Esophagus mucosa (tissue), 1 donor: ENCODE results near the gene SLC5A10. TPM values are rescaled to one million over a fixed set of nuclear protein-coding genes. Genes with fewer than 3 reads are reported as not detected.
"Not testable (repeated sequence)": the region's sequence is repeated elsewhere in the genome, so short reads cannot be mapped to it uniquely, and the experiment has no call there.

Experiments
- ATAC-seq: fragments of 200-7000 bp; cut with Tn5 transposase; one replicate; pipeline ENCODE4 v1.9.1; 2020
- total RNA-seq: library from RNA; stranded (reverse); gene quantifications from one replicate; pipeline ENCODE4 v1.2.4, GENCODE V29; 2023
- donor health status: DM: yes; HTN: yes; CAD: no.

Gene SLC5A10
- total RNA-seq, 1 donor from 2014 or later, result 0.64 TPM

- ATAC-seq, result not testable (repeated sequence)
Observed at GRCh38 chr17:19021011-19021621, 69.2 kb downstream of the SLC5A10 start.

- no peak for ATAC-seq
Observed at GRCh38 chr17:19021622-19022083, 69.7 kb downstream of the SLC5A10 start.

GRCh38 chr17:19022128-19022527 lies 70.2 kb downstream of the SLC5A10 start:
- no peak for ATAC-seq

DNA sequence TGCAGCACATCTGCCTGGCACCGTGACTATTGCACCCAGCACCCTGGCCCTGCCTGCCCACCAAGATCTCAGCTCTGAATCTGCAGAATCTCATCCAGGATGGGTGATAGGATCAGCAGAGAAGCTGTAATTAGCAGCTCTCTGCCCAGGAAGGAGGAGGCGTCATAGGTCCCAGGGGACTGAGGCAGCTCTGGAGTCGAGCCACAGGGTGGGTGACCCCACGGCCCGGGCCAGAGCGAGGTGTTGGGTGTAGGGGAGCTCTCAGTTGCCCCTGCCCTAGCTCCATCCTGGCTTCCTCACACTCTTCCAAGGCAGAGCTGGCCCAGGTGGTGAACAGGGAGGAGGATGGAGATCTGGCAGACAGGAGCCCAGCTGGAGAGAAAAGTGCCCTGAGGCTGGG lies 70.8 kb downstream of the SLC5A10 start:
- no peak for ATAC-seq

DNA sequence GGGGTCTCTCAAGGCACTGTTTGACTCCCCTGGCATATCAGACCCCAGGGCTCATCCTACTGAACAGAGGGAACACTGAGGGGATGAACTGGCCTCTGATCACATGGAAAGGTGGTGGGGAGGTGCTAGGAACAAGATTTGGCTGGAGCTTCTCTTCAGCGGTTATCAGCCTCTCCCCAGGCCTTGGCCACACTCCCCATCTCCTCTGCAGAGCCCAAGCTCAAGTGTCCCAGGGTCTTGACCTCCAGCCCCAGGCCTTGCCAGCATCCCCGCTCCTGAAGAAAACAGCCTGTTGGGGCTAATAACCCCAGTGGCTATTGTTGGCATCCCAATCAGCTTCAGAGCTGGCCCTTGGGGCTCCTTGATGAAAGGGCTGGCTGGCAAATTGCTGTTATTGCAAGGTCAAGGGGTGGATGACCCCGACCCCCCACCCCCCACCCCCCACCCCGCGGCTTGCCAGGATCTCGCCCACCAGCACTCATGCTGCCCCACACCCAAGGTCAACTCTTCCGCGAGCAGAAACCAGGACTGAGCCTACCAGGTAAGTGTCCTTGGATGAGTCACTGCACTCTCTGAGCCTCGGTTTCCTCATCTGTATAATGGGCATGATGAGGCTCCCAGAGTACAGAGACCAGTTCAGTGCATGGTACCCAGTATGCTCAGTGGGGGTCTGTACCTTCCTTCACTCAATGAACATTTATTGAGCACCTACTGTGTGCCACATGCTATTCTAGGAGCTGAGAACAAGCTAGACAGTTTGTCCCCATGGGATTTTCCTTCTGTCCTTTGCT lies 71.4 kb downstream of the SLC5A10 start:
- ATAC-seq, result no peak

DNA sequence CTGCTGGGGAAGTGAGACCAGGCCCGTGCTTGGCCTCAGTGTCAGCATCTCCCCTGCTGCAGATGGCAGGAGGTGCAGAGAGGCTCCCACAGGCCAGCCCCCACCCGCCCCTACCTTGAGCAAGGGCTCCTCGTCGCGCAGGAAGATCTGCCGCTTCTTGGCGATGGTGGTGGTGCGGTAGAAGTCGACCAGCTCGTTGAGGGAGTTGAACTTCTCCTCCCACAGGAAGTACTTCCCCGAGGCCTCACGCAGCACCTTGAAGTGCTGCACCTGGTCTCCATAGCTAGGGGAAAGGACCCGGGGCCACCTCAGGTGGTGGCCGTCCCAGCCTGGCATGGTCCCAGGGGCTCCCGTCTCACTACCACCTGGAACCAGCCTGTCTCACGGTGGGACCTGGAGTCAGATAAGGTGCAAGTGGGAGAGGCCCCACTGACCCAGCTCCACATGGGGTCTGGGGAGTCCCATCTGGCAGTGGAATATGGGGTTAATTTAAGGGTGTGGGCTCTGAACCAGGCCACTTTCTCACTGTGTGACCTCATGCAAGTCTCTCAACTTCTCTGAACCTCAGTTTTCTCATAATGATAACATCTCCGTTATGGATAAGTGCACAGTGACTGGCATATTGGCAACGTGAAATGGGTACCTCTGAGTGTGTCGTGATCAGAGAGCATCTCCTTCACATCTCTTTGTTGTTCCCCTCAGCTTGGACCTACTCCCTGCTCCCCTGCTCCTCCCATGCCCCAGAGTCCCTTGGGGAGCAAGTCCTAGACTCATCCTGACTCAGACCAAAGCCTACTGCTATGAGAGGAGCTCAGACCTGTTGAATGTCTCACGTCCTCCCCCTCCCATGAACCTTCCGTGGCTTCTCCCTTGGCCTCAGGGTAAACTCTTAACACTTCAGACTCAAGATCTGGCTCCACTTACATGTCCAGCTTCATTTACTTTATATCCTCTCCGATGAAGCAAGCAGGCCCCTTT lies 72.4 kb downstream of the SLC5A10 start:
- peak; percentile 88 for ATAC-seq

GRCh38 chr17:19028671-19029070 lies 76.7 kb downstream of the SLC5A10 start:
- ATAC-seq, result not testable (repeated sequence)

GRCh38 chr17:19029740-19030139 lies 77.8 kb downstream of the SLC5A10 start:
- not testable (repeated sequence) for ATAC-seq

DNA sequence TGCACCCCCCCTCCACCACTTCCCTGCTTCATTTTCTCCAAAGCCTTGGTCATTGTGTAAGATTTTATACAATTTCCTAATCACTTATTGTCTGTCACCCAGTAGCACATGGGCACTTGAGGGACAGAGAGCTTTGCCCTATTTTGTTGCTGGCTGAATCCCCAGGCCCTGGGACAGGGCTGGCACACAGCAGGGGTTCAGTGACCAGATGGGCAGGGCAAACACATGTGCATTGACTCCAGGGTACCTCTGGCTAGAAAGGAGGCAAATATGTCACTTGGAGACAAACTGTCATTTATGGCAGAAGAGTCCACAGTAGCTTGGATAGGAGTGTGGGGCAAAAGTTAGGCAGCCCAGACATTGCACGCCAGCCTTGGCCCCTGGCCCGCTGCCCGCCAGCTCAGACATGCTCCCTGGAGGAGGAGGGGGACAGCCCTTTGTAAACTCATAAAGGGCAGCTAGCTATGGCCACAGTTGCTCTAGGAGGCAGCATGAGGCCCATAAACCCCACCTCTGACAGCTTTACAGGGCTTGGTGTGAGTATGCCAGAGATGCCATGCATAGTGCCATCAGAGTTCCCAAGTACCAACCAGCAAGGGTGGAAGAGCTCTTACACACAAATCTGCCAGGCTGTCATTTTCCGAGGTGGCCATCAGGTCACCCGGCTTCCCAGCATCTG lies 78.9 kb downstream of the SLC5A10 start:
- not testable (repeated sequence) for ATAC-seq

DNA sequence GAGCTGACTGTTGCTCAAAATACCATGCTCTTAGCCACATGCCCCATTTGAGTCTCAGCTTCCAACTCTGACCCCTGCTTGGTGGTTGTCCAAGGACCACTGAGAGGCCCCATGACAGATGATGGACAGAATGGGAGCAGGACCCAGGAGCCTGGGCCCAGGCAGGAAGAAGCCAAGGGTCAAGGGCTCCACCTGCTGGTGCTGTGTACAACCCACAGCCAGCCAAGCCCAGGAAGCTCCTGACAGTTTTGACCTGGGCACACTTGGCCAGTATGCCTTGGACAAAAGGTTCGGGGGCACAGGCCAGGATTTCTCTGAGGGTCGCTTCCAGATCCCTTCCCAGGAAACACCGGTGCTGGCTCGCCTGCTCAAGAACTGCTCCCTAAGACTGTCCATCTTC lies 79.8 kb downstream of the SLC5A10 start:
- peak; percentile 77 for ATAC-seq

GRCh38 chr17:19032377-19032988 lies 80.5 kb downstream of the SLC5A10 start:
- ATAC-seq, result peak; percentile 90

GRCh38 chr17:19036186-19036585 lies 84.2 kb downstream of the SLC5A10 start:
- ATAC-seq, result not testable (repeated sequence)

DNA sequence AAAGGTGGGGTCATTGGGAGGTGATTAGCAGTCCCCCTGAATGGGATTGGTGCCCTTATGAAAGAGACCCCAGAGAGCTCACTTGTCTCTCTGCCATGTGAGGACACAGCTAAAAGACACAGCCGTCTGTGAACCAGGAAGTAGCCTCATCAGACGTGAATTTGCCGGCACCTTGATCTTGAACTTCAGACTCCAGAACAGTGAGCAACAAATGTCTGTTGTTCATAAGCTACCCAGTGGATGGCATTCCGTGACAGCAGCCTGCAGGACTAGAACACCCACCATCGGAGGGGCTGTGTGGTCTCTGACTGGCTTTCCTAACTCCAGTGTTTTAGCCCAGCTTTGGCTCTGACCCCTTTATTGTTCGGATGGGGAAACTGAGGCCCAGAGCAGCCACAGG lies 85.6 kb downstream of the SLC5A10 start:
- ATAC-seq, result peak; percentile 1

DNA sequence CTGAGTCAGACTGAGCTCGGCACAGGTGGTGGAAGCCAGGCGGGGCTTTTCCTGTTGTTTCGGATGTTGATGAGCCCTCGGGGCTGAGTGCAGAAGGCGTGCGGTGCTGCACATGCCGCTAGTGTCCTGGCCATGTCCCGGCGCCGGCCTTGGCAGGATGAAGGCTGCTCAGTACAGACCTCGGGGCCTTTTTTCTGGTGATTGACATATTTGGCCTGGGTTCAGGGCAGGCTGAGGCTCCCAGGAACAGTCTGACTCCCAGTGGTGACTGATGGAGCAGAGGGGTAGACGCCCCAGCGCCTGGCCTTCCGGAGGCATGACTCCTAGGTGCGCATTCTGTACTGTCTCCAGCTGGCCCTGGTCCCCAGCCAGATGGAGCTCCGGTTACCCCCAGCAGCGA lies 86.0 kb downstream of the SLC5A10 start:
- ATAC-seq, result peak; percentile 80

DNA sequence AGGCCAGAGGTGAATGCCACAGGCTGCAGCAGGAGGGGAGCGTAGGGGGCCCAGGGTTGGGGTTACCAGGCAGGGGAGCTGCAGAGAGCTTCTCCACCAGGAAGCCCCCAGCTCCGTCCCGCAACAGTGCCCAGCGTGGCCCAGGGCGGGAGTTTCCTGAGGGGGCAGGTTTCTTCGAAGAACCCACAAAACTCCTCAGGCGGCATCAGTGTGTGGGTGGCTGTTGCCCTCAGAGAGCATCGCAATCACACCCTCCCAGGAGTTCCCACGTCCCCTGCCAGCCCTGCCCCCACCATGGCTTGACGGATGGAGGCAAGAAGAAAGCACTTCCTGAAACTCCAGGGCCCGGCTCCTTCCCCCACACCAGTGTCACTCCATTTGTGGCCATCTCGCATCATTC lies 86.8 kb downstream of the SLC5A10 start:
- not testable (repeated sequence) for ATAC-seq

DNA sequence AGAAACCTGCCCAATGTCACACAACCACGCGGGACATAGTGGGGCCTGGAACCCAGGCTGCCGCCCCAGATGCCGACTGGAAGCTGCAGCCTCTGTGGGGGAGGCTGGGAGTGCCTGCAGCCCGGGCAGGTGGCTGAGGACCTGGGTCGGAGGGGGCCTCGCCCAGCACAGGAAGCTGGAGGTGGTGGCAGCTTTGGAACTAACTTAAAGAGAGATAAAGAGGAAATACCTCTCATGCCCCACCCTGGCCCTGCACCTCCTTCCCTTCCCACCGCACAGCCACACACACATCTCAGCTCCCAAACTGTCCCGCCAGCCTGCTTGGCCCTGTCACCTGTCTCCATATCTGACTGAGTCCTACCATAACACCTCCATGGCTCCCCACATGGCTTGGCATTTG lies 88.4 kb downstream of the SLC5A10 start:
- not testable (repeated sequence) for ATAC-seq

DNA sequence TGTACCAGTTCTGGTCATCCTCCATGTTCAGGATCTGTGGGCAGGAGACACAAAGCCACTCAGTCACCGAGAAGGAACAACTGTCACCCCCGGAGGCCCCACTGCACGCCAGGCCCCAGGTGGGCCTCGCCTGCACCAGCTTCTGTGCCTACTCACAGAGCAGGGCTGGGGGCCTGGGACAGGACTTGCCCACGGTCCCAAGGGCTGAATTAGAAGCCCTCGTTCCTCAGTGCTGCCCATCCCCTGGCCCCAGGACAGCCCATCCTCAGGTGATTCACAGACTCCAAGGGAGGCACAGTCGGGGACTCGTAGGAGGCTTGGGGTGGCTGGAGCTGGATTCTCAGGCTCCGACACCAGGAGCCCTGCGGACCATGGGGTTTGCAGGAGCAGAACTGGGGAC lies 89.9 kb downstream of the SLC5A10 start:
- not testable (repeated sequence) for ATAC-seq

DNA sequence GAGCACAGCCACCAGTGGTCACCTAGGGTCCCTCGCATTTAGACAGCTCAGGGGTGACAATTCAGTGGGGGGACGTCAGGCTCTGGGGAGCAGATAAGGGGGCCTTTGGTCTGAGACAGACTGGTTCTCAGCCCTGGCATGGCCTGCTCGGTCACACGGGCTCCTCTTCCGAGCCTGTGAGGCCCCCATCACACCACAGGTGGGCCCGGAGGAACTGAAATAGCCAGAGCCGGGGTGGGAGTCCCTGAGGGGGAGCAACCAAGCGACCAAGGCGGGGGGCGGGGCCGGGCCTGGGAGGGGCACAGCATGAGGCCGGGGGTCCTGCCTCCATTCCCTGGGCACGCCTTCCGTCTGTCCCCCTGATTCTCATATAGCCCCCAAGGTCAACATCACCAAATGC lies 90.4 kb downstream of the SLC5A10 start:
- ATAC-seq, result not testable (repeated sequence)

GRCh38 chr17:19043032-19043431 lies 91.1 kb downstream of the SLC5A10 start:
- peak; percentile 24 for ATAC-seq

DNA sequence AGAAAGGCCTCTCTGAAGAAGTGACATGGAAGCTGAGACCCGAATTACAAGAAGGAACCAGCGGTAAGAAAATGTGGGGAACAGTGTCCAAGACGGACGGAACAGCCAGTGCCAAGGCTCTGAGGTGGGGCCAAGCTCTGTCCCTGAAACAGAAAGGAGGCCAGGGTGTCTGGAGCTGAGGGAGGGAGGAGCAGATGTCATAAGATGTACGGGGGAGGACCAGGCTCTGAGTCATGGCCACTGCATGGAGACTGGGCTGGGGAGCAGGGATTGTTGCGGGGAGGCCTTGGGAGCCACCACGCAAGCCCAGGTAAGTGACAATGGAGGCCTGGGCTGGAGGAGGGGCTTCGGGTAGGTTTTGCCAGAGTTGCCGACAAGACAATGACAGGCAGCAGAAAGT lies 92.7 kb downstream of the SLC5A10 start:
- ATAC-seq, result not testable (repeated sequence)

GRCh38 chr17:19046782-19047375 lies 94.9 kb downstream of the SLC5A10 start, which contains the start of gene GRAP:
GRAP (minus strand) TSS chr17:19046957; CDS start chr17:19046926, 31 bp downstream.
- peak; percentile 17 for ATAC-seq
